K562 (cell line): ENCODE data around the gene PTPRG. TPM values are rescaled to one million over a fixed set of nuclear protein-coding genes. Genes with fewer than 3 reads are reported as not detected.

Source experiments
- ATAC-seq: fragments of 200-7000 bp; cut with Tn5 transposase; 3 replicates; pipeline ENCODE4 v1.9.1; 2020; ENCODE audit warnings: moderate library complexity
- BruUV-seq: library from RNA; stranded (reverse); fragments of 400-500 nt; replicated peaks from 2 replicates; lab custom pipeline; 2021; lab: Mats Ljungman, UMichigan
- CTCF ChIA-PET: fragments of 300-600 bp; formaldehyde crosslinking; extraction: SDS; loops from one replicate; lab custom pipeline; 2021; ENCODE audit warnings: low intra/inter-chr PET ratio; lab: Yijun Ruan, JAX
- POLR2A ChIA-PET: fragments of 300-600, 350-650 bp; sonication (Branson Sonifier 250); formaldehyde crosslinking; extraction: SDS; loops from one replicate; lab custom pipeline; 2021; ENCODE audit warnings: antibody characterized with exemption, inconsistent platforms; lab: Yijun Ruan, JAX
- DNase-seq, 4 experiments: peaks; one replicate each; pipeline versions ENCODE4 v3.0.0 to v3.0.0-alpha.2; 2011 to 2018; ENCODE audit warnings: low spot score in 3 of 4, mixed read lengths in 3 of 4; ENCODE audit errors: extremely low read depth in 1 of 4
- FAIRE-seq: peaks from 2 replicates; lab custom pipeline; 2011; peaks lifted over from hg19 to GRCh38; lab: Jason Lieb, UNC
- H2AFZ ChIP-seq: 2 replicates; pipeline ENCODE4 v1.6.0; 2011; ENCODE audit warnings: low read depth, low read length, control low read depth, inconsistent platforms
- H3K27ac ChIP-seq: fragments of 200-600 bp; 3 replicates; pipeline ENCODE4 v1.8.0; 2011; ENCODE audit warnings: low read depth, mild to moderate bottlenecking, control low read depth, inconsistent platforms, low read length, moderate library complexity, mixed read lengths; ENCODE audit errors: extremely low read depth
- H3K27me3 ChIP-seq, 2 experiments: fragments of 300-600 bp in 1 of 2; 2 replicates in 1 of 2; 3 replicates in 1 of 2; pipeline versions ENCODE4 v1.6.0 to v1.8.0; 2011; ENCODE audit warnings: inconsistent platforms in 2 of 2, low read length in 2 of 2, mild to moderate bottlenecking in 1 of 2, mixed read lengths in 1 of 2, moderate library complexity in 1 of 2; ENCODE audit not compliant: control insufficient read depth in 2 of 2, insufficient read depth in 2 of 2
- H3K36me3 ChIP-seq: fragments of 300-600 bp; 3 replicates; pipeline ENCODE4 v1.8.0; 2011; ENCODE audit warnings: mild to moderate bottlenecking, low read length, inconsistent platforms; ENCODE audit not compliant: control insufficient read depth, insufficient read depth
- H3K4me1 ChIP-seq, 2 experiments: fragments of 200-600 bp in 1 of 2; replicated peaks in 1 of 2; 2 replicates in 1 of 2; 3 replicates in 1 of 2; pipeline versions ENCODE4 v1.5.1 to v1.8.0; 2011; ENCODE audit warnings: inconsistent platforms in 2 of 2, low read length in 2 of 2, mild to moderate bottlenecking in 1 of 2, mixed read lengths in 1 of 2, moderate library complexity in 1 of 2; ENCODE audit not compliant: control insufficient read depth in 2 of 2, insufficient read depth in 2 of 2
- H3K4me2 ChIP-seq: 2 replicates; pipeline ENCODE4 v1.6.1; 2011; ENCODE audit warnings: low read length, control low read depth, inconsistent platforms, mixed read lengths; ENCODE audit not compliant: insufficient read depth
- H3K4me3 ChIP-seq: fragments of 200-600 bp; sonication (generic), shearing (Covaris generic); 2 replicates; pipeline ENCODE4 v1.5.1; 2016; ENCODE audit warnings: control low read depth, inconsistent platforms
- H3K79me2 ChIP-seq: fragments of 200-600 bp; 3 replicates; pipeline ENCODE4 v1.8.0; 2011; ENCODE audit warnings: low read length, inconsistent platforms; ENCODE audit not compliant: control insufficient read depth, insufficient read depth
- H3K9ac ChIP-seq, 2 experiments: 2 replicates each; pipeline versions ENCODE4 v1.6.0 to v1.6.1; 2011; ENCODE audit warnings: low read depth in 2 of 2, low read length in 2 of 2, control low read depth in 1 of 2, inconsistent platforms in 1 of 2, mild to moderate bottlenecking in 1 of 2, mixed read lengths in 1 of 2; ENCODE audit not compliant: insufficient read depth in 1 of 2
- H3K9me1 ChIP-seq: one replicate; pipeline ENCODE4 v1.6.0; 2011; ENCODE audit warnings: inconsistent platforms, mild to moderate bottlenecking, low read length, moderate library complexity; ENCODE audit not compliant: control insufficient read depth, insufficient read depth
- H3K9me3 ChIP-seq: replicated peaks from 2 replicates; pipeline ENCODE4 v1.5.1; 2011; ENCODE audit warnings: low read depth, low read length, inconsistent platforms; ENCODE audit not compliant: control insufficient read depth, insufficient read depth
- H4K20me1 ChIP-seq: replicated peaks from 2 replicates; pipeline ENCODE4 v1.6.1; 2011; ENCODE audit warnings: low read length, inconsistent platforms, mixed read lengths; ENCODE audit not compliant: control insufficient read depth, insufficient read depth
- CC2D1A ChIP-seq: fragments of 450-650 bp; IDR thresholded peaks from 2 replicates; pipeline ENCODE4 v1.6.1; 2017; ENCODE audit warnings: mild to moderate bottlenecking
- DPF2 ChIP-seq: fragments of 450-650 bp; IDR thresholded peaks from 2 replicates; pipeline ENCODE4 v1.6.1; 2016
- JUN ChIP-seq, 2 experiments: sonication (generic) in 1 of 2; formaldehyde crosslinking in 1 of 2; IDR thresholded peaks; 2 replicates each; pipeline versions ENCODE4 v1.6.1 to v1.8.0; 2012 to 2022; ENCODE audit warnings: borderline replicate concordance in 2 of 2, mild to moderate bottlenecking in 2 of 2, improper control_type of control experiment in 1 of 2, low read depth in 1 of 2, low read length in 1 of 2, missing genetic modification reagents in 1 of 2
- LEF1 ChIP-seq: fragments of 450-650 bp; IDR thresholded peaks from 2 replicates; pipeline ENCODE4 v1.6.1; 2016; ENCODE audit warnings: mild to moderate bottlenecking
- MTA2 ChIP-seq: fragments of 450-650 bp; IDR thresholded peaks from 2 replicates; pipeline ENCODE4 v1.6.1; 2016; ENCODE audit warnings: low read depth
- TFAM ChIP-seq: fragments of 250-450 bp; sonication (Bioruptor Pico); conservative IDR thresholded peaks from 2 replicates; pipeline ENCODE4 v1.5.0; 2021; ENCODE audit warnings: mild to moderate bottlenecking, moderate library complexity
- ZFX ChIP-seq: sonication (generic); formaldehyde crosslinking; IDR thresholded peaks from 2 replicates; pipeline ENCODE4 v1.8.0; 2022; ENCODE audit warnings: mild to moderate bottlenecking, missing genetic modification reagents, moderate library complexity
- ZNF232 ChIP-seq: sonication (generic); formaldehyde crosslinking; IDR thresholded peaks from 2 replicates; pipeline ENCODE4 v1.8.0; 2022; ENCODE audit warnings: mild to moderate bottlenecking, missing genetic modification reagents
- ZNF316 ChIP-seq: fragments of 450-650 bp; IDR thresholded peaks from 2 replicates; pipeline ENCODE4 v1.6.1; 2016
- WGBS: fragments of 100-300 bp; shearing (Covaris generic); methylation state at CpG from one replicate; pipeline ENCODE4 v1.1.6; 2016; ENCODE audit warnings: low coverage, mixed read lengths; ENCODE audit not compliant: insufficient coverage; ENCODE audit errors: missing lambda C conversion rate; 5-methylcytosine and 5-hydroxymethylcytosine counted together
- in situ Hi-C: fragments of 300-500 bp; cut with MboI; formaldehyde crosslinking; loops from 4 replicates; pipeline ENCODE4 v1.15.0; 2018; ENCODE audit warnings: inconsistent platforms, mixed read lengths
- intact Hi-C: fragments of 100-400 bp; cut with micrococcal nuclease; formaldehyde crosslinking; loops from 2 replicates; pipeline ENCODE4 v1.14.2; 2022
- polyA plus RNA-seq, 8 experiments: library from polyadenylated mRNA; depleted of rRNA in 4 of 8; stranded (reverse) in 5 of 8; unstranded in 3 of 8; fragments of >200 nt; fragmentation: Nextera tagmentation in 2 of 8; fragmentation: Illumina TruSeq in 1 of 8; extraction: Ambion mirVana in 2 of 8; extraction: Trizol in 1 of 8; gene quantifications; 2 replicates each; pipeline versions ENCODE4 v1.2.1 to v1.2.3, GENCODE V29; 2011 to 2014; ENCODE audit warnings: inconsistent platforms in 1 of 8, missing spikeins in 1 of 8
- total RNA-seq, 7 experiments: library from RNA; depleted of rRNA in 6 of 7; stranded (reverse); fragments of >200 nt in 6 of 7; fragmentation: Illumina TruSeq in 2 of 7; extraction: Trizol in 2 of 7; gene quantifications; 2 replicates each; pipeline versions ENCODE4 v1.2.1 to v1.2.3, GENCODE V29; 2011 to 2021; ENCODE audit warnings: low replicate concordance in 1 of 7
- TF ChIP-seq, protein P1 (sequence below): fragments of 250-450 bp; sonication (Bioruptor Pico); IDR thresholded peaks from 2 replicates; pipeline ENCODE4 v1.4.0; 2020; ENCODE audit warnings: mild to moderate bottlenecking, moderate library complexity
- TF ChIP-seq, protein P2 (sequence below): fragments of 250-450 bp; sonication (Bioruptor Pico); IDR thresholded peaks from 2 replicates; pipeline ENCODE4 v1.6.1; 2021; ENCODE audit warnings: mild to moderate bottlenecking

PTPRG gene
- total and polyA plus RNA-seq, 9 of the 15 experiments (the other 6 are each of a cell fraction or from before 2014, with no cell fraction given), result 0.16 TPM; not detected in 8

DNA sequence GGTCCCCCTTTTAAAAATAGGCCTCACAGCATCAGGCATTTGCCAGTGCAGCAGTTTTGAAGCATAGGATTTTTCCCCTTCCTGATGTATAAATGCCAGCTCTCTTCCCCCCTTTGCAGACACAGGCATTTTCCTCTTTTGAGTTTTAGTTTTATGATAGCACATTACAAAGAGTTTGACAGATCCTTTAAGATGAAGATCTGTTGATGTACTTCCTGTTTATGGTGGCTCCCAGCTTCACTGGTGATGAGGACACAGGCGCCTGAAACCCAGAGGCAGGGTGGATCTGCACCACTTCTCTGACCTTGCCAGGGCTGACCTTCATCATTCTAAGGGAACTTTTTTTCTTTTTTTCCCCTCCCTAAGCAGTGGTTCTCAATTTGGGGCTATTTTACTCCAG lies 243.4 kb downstream of the PTPRG start:
- H3K27ac ChIP-seq, result no peak overlapping the region
- intact Hi-C loops, result no loop called here
- CTCF ChIA-PET, result no interaction called here
- no peak overlapping the region for H3K4me3 ChIP-seq
- H3K27me3 ChIP-seq, result no peaks in the 10 kb centered on the region
- H3K9ac ChIP-seq, result no peak overlapping the region
- no peaks in the 10 kb centered on the region for H3K36me3 ChIP-seq
- WGBS, result no CpG with 5 or more reads among the region's 1 CpG
- no peak for TF ChIP-seq CC2D1A
- no peak for TF ChIP-seq ZFX (CRISPR knock-in tag)
- TF ChIP-seq, protein P1, sequence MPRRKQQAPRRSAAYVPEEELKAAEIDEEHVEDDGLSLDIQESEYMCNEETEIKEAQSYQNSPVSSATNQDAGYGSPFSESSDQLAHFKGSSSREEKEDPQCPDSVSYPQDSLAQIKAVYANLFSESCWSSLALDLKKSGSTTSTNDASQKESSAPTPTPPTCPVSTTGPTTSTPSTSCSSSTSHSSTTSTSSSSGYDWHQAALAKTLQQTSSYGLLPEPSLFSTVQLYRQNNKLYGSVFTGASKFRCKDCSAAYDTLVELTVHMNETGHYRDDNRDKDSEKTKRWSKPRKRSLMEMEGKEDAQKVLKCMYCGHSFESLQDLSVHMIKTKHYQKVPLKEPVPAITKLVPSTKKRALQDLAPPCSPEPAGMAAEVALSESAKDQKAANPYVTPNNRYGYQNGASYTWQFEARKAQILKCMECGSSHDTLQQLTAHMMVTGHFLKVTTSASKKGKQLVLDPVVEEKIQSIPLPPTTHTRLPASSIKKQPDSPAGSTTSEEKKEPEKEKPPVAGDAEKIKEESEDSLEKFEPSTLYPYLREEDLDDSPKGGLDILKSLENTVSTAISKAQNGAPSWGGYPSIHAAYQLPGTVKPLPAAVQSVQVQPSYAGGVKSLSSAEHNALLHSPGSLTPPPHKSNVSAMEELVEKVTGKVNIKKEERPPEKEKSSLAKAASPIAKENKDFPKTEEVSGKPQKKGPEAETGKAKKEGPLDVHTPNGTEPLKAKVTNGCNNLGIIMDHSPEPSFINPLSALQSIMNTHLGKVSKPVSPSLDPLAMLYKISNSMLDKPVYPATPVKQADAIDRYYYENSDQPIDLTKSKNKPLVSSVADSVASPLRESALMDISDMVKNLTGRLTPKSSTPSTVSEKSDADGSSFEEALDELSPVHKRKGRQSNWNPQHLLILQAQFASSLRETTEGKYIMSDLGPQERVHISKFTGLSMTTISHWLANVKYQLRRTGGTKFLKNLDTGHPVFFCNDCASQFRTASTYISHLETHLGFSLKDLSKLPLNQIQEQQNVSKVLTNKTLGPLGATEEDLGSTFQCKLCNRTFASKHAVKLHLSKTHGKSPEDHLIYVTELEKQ (CRISPR knock-in tag), result no peak
- no peak for TF ChIP-seq MTA2
- TF ChIP-seq, protein P2, sequence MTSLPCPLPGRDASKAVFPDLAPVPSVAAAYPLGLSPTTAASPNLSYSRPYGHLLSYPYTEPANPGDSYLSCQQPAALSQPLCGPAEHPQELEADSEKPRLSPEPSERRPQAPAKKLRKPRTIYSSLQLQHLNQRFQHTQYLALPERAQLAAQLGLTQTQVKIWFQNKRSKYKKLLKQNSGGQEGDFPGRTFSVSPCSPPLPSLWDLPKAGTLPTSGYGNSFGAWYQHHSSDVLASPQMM, result no peak
- no peak for TF ChIP-seq JUN (IDR thresholded peaks at IDR 0.05; ENCODE audit: borderline replicate concordance, low read depth, low read length)
- no peak for TF ChIP-seq JUN (CRISPR knock-in tag; IDR thresholded peaks at IDR 0.05; ENCODE audit: borderline replicate concordance)
- TF ChIP-seq DPF2, result no peak
- TF ChIP-seq ZNF316, result no peak
- TF ChIP-seq TFAM (CRISPR knock-in tag), result no peak
- TF ChIP-seq LEF1, result no peak
- no peak for TF ChIP-seq ZNF232 (CRISPR knock-in tag)
- no peak overlapping the region for H3K4me2 ChIP-seq
- H3K4me1 ChIP-seq, result no peaks in the 10 kb centered on the region
- no peak for ATAC-seq
- no peak for FAIRE-seq
- no peaks in the 10 kb centered on the region for H3K9me1 ChIP-seq
- no peaks in the 10 kb centered on the region for H3K79me2 ChIP-seq
- DNase-seq, result no peak
- no peaks in the 10 kb centered on the region for H3K9me3 ChIP-seq
- H4K20me1 ChIP-seq, result no peaks in the 10 kb centered on the region
- no peak overlapping the region for H2AFZ ChIP-seq
- in situ Hi-C loops, result no loop called here
- POLR2A ChIA-PET, result no interaction called here
- BruUV-seq, result no TSS peak
